ENCODE measurements around the gene FBXO34. TPM values are rescaled to one million over a fixed set of nuclear protein-coding genes. Genes with fewer than 3 reads are reported as not detected.
"Not testable (repeated sequence)": the region's sequence is repeated elsewhere in the genome, so short reads cannot be mapped to it uniquely, and the experiment has no call there.

FBXO34 gene
- total RNA-seq, 2 donors from 2014 or later = 76.2 to 81.9 TPM

- DNase-seq = no peak
- intact Hi-C loops (cut with DNase I, micrococcal nuclease) = no loop called here
- no peak for ATAC-seq
Observed at GRCh38 chr14:55302367-55303124, 31.3 kb downstream of the FBXO34 start.

- ATAC-seq (no peak), DNase-seq (no peak)
- intact Hi-C loops (cut with DNase I, micrococcal nuclease) = no loop called here
Observed at GRCh38 chr14:55303125-55303499, 31.9 kb downstream of the FBXO34 start.

DNA sequence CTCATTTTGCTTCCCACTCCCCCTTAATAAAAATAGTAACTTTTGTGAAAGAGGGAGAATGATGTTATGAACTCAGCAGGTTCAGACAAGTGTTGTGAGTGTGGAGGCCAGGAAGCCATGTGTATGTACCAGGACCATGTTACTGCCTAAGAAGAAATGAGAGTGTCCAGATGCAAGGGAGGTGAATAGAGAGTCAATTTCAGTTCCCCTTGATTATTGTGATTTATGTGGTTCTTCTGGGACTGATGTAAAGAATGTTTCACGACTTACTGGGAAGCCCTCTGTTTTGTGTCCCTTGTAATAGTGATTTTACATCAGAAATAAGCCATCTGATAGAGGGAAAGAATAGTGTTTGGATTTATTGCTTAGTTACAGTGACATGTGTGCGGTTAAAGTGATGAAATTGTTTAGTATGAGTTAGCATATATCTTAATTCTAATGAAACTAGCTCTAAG is 32.5 kb downstream of the FBXO34 start:
- ATAC-seq = no peak
- no peak for DNase-seq

GRCh38 chr14:55306938-55307589 is 35.8 kb downstream of the FBXO34 start:
- intact Hi-C loops (cut with DNase I, micrococcal nuclease) = no loop called here
- no peak for DNase-seq
- peak; percentile 88 for ATAC-seq

More for the DNA sequence above, 32.5 kb downstream of the FBXO34 start:
- intact Hi-C loops (cut with DNase I, micrococcal nuclease) = no loop called here

GRCh38 chr14:55309154-55309553 is 37.9 kb downstream of the FBXO34 start:
- ATAC-seq = no peak
- no peak for DNase-seq
- intact Hi-C loops (cut with DNase I, micrococcal nuclease) = no loop called here

- no peak for ATAC-seq
- intact Hi-C loops (cut with DNase I, micrococcal nuclease) = no loop called here
- DNase-seq = no peak
Observed at GRCh38 chr14:55309761-55310365, 38.6 kb downstream of the FBXO34 start.

- ATAC-seq; intact Hi-C loops (cut with DNase I, micrococcal nuclease); DNase-seq: not testable (repeated sequence)
Observed at GRCh38 chr14:55312379-55313030, 41.3 kb downstream of the FBXO34 start.

GRCh38 chr14:55313480-55313879 is 42.3 kb downstream of the FBXO34 start:
- DNase-seq = no peak
- no peak for ATAC-seq
- intact Hi-C loops (cut with DNase I, micrococcal nuclease) = no loop called here

- DNase-seq (no peak), ATAC-seq (no peak)
- intact Hi-C loops (cut with DNase I, micrococcal nuclease) = no loop called here
Observed at GRCh38 chr14:55314449-55314848, 43.2 kb downstream of the FBXO34 start.

- intact Hi-C loops (cut with DNase I, micrococcal nuclease) = no loop called here
- ATAC-seq = peak; percentile 88
Observed at GRCh38 chr14:55316564-55316963, 45.3 kb downstream of the FBXO34 start.

GRCh38 chr14:55317542-55318306 is 46.5 kb downstream of the FBXO34 start:
- intact Hi-C loops (cut with DNase I, micrococcal nuclease) = no loop called here
- ATAC-seq (peak; percentile 55), DNase-seq (no peak)

More at GRCh38 chr14:55316564-55316963, 45.3 kb downstream of the FBXO34 start:
- peak; percentile 56 to 83 for DNase-seq

DNA sequence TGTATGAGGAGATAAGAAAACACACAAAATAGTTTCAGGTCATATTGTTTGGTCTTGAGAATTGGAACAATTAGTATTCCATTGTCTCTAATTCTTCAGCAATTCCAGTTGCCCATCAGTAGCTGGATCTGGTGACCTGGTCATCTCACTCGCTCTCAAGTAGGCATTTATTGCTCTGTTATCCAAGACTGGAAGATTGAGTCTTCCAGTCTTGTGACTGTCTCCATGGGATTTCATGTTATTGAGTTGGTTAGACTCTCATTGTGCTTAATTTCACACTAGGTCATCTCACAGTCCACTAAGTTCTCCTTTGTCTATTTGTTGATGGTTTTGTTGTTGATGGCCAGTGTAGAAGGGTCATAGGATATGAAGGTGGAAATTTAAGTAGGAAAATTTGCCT is 47.5 kb downstream of the FBXO34 start:
- no peak for ATAC-seq
- intact Hi-C loops (cut with DNase I, micrococcal nuclease) = no loop called here
- no peak for DNase-seq

DNA sequence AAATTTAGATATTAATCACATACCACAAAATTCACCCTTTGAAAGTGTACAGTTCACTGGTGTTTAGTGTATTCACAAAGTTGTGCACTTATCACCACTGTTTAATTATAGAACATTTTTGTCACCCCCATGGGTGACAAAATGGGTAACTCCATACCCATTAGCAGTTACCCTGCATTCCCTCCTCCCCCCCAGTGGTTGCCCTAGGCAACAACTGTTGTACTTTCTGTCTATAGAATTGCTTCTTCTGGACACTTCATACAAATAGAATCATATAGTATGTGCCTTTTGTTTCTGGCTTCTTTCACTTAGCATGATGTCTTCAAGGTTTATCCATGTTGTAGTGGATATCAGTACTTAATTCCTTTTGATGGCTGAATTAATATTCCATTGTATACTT is 52.7 kb downstream of the FBXO34 start:
- intact Hi-C loops (cut with DNase I, micrococcal nuclease) = no loop called here
- ATAC-seq = no peak
- no peak for DNase-seq

- ATAC-seq (no peak), DNase-seq (no peak)
- intact Hi-C loops (cut with DNase I, micrococcal nuclease) = no loop called here
Observed at GRCh38 chr14:55324812-55325211, 53.6 kb downstream of the FBXO34 start.

GRCh38 chr14:55327179-55327578 is 56.0 kb downstream of the FBXO34 start:
- intact Hi-C loops (cut with DNase I, micrococcal nuclease) = no loop called here

GRCh38 chr14:55328317-55328716 is 57.1 kb downstream of the FBXO34 start:
- intact Hi-C loops (cut with DNase I, micrococcal nuclease) = no loop called here
- ATAC-seq (no peak), DNase-seq (no peak)

More at GRCh38 chr14:55327179-55327578, 56.0 kb downstream of the FBXO34 start:
- DNase-seq = no peak
- ATAC-seq = peak; percentile 44

- ATAC-seq (no peak), DNase-seq (no peak)
- intact Hi-C loops (cut with DNase I, micrococcal nuclease) = no loop called here
Observed at GRCh38 chr14:55329999-55330710, 58.9 kb downstream of the FBXO34 start.
